BE2C (cell line): ENCODE data around the gene NFATC1.

Source experiments
- DNase-seq: peaks from one replicate; pipeline ENCODE4 v3.0.0-alpha.2; 2020
- H3K27me3 ChIP-seq: fragments of 250-450 bp; sonication (Bioruptor Pico); 2 replicates; pipeline ENCODE4 v1.5.1; 2020; ENCODE audit warnings: mild to moderate bottlenecking
- H3K36me3 ChIP-seq: fragments of 250-450 bp; sonication (Bioruptor Pico); 2 replicates; pipeline ENCODE4 v1.5.1; 2020; ENCODE audit warnings: mild to moderate bottlenecking
- H3K4me1 ChIP-seq: fragments of 250-450 bp; sonication (Bioruptor Pico); 2 replicates; pipeline ENCODE4 v1.5.1; 2020
- H3K4me3 ChIP-seq: 2 replicates; pipeline ENCODE4 v1.5.1; 2011; ENCODE audit warnings: low read depth, low read length
- H3K9me3 ChIP-seq: fragments of 250-450 bp; sonication (Bioruptor Pico); 2 replicates; pipeline ENCODE4 v1.5.1; 2020
- TF ChIP-seq, protein P1 (sequence below): IDR thresholded peaks from 2 replicates; pipeline ENCODE4 v1.5.1; 2012; ENCODE audit warnings: mild to moderate bottlenecking, low read depth, low read length

NFATC1 gene

DNA sequence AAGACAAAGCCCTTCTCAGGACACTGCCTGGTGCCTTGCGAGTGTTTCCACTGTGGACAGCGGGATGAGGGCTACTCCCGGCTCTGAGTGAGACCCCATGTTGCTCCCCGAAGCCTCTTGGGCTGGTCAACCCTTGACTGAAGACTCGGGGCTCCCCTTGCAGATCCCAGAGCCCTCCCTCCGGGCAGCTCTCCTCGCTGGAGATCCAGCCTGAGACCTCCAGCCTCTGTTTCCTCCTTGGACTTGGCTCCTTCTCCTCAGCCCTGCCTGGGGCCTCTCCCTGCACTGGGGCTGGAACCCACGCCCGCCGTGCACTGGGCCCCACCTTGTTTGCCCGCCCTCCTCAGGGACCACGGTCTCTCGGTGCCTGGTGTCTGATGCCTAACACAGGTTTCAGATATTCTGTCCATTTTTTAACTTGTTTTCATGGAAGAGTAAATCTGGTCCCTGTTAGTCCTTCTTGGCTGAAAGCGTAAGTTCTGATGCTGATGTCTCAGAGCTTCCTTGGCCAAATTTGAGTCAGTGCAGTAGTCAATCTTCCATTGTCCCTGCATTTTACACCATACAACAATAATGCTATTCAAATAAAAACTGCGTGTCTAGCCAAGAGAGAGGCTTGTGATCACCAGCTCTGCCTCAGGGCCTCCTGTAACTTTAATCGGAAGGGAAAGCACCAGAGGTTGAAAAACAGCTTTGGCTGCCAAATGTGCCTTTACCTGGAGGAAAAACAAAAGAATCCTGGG lies 144.6 kb downstream of the NFATC1 start:
- Histone ChIP-seq H3K36me3 (no peaks in the 10 kb centered on the region), H3K4me3 (no peak overlapping the region), H3K9me3 (no peaks in the 10 kb centered on the region), H3K27me3 (no peaks in the 10 kb centered on the region), H3K4me1 (no peaks in the 10 kb centered on the region)
- TF ChIP-seq, protein P1, sequence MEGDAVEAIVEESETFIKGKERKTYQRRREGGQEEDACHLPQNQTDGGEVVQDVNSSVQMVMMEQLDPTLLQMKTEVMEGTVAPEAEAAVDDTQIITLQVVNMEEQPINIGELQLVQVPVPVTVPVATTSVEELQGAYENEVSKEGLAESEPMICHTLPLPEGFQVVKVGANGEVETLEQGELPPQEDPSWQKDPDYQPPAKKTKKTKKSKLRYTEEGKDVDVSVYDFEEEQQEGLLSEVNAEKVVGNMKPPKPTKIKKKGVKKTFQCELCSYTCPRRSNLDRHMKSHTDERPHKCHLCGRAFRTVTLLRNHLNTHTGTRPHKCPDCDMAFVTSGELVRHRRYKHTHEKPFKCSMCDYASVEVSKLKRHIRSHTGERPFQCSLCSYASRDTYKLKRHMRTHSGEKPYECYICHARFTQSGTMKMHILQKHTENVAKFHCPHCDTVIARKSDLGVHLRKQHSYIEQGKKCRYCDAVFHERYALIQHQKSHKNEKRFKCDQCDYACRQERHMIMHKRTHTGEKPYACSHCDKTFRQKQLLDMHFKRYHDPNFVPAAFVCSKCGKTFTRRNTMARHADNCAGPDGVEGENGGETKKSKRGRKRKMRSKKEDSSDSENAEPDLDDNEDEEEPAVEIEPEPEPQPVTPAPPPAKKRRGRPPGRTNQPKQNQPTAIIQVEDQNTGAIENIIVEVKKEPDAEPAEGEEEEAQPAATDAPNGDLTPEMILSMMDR, result no peak
- DNase-seq, result no peak

DNA sequence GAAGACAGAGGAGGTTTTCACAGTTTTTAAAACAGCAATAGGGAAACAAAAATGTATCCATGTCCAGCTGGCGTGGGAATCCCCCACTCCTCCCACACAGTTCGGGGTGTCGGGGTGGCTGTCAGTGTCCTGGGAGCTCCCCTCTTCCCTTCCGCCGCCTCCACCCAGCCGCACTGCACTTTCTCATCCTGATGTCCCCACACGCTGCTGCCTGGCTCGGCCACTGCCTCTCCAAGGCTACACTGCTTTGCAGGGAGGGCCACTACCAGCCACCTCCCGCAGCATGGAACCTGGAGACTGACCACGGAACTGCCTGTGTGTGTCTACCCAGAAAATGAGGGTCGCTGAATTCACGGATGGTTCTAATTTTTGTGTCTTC lies 145.2 kb downstream of the NFATC1 start:
- Histone ChIP-seq H3K36me3 (no peaks in the 10 kb centered on the region), H3K27me3 (no peaks in the 10 kb centered on the region), H3K4me3 (no peak overlapping the region), H3K4me1 (no peaks in the 10 kb centered on the region), H3K9me3 (no peaks in the 10 kb centered on the region)
- no peak for DNase-seq
- TF ChIP-seq, protein P1, result no peak

DNA sequence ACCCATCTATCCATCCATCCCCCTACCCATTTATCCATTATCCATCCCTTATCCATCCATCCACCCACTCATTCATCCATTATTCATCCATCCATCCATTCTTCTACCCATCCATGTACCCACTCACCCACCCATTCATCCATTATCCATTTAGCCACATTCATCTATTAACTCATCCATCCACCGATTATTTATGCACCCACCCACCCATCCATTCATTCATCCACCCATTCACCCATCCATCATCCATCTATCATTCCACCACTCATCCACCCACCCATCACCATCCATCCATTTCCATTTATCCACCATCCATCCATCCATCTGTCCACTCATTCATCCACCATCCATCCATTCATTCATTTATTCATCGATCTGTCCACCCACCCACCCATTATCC lies 146.5 kb downstream of the NFATC1 start:
- Histone ChIP-seq H3K4me3 (no peak overlapping the region), H3K27me3 (no peaks in the 10 kb centered on the region), H3K4me1 (no peaks in the 10 kb centered on the region), H3K36me3 (no peaks in the 10 kb centered on the region), H3K9me3 (no peaks in the 10 kb centered on the region)
- no peak for DNase-seq
- TF ChIP-seq, protein P1, result no peak

DNA sequence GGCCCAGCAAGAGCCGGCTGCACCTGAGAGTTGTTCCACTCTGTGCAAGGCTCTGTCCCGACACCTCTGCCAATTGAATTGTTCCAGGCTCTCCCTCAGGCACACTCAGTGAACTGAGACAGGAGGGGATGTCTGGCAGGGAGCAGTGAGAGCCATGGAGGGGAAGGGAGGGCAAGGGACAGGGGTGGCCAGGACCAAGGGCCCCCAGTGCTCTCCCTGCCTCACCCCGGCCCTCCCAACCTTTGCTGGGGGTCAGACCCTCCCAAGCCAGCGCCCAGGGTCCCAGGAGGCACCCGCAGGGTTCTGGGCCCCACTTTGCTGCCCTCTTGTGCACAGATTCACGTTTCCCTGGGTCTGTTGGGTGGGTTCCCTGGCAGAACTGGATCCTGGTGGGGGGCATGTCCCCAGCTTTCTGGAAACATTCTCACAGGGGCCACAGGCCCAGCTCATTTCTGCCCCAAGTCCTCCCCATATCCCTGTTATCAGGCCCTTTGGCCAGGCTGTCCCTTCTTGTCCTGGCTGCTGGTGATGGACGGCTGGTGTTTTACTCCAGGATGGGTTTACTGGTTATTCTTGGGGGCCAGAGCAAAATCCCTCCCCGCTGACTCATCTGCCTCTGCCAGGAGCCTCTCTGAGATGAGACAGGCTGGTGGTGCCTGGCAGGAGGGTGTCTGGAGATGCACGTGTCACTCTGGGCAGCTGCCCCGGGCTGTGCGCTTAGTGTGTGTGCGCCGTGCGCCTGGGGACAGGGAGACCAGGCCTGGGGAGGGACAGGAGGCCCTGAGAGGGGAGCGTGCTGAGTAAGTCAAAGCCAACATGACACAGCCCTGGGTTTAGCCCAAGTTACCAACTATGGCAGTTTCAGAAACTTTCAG lies 147.4 kb downstream of the NFATC1 start:
- Histone ChIP-seq H3K4me1 (no peaks in the 10 kb centered on the region), H3K36me3 (no peaks in the 10 kb centered on the region), H3K9me3 (no peaks in the 10 kb centered on the region), H3K4me3 (no peak overlapping the region), H3K27me3 (no peaks in the 10 kb centered on the region)
- DNase-seq, result no peak
- TF ChIP-seq, protein P1, result no peak

DNA sequence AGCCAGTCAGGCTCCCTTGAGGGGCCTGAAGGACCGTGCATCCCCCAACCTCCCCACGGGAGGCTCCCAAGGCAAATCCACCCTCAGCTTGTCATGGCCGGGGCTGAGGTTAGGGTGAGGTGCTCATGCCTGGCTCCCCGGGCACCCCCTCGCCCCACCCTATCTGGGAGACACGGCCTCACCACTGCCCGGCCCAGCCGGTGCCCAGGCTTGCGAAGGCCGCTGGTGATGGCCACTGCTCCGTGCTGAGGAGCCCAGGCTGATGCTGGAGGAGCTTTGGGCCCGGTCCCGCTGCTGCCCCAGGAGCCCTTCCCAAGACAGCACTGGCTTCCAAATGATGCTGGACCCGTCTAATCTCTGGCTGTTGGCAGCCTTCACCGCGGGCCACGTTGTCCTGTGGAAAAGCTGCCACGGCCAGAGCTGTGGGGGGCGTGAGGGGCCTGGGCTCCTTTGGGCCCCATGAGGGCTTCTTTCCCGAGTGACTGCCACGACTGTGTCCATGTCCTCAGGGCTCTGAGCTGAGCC lies 148.2 kb downstream of the NFATC1 start:
- H3K36me3 ChIP-seq, result no peaks in the 10 kb centered on the region
- H3K9me3 ChIP-seq, result no peaks in the 10 kb centered on the region
- no peak for DNase-seq
- TF ChIP-seq, protein P1, result no peak
- no peak overlapping the region for H3K4me3 ChIP-seq
- H3K27me3 ChIP-seq, result no peaks in the 10 kb centered on the region
- H3K4me1 ChIP-seq, result no peaks in the 10 kb centered on the region
